ENCODE results near the gene XIRP2. TPM values are rescaled to one million over a fixed set of nuclear protein-coding genes. Genes with fewer than 3 reads are reported as not detected.

Gene XIRP2
- total RNA-seq, 4 donors from 2014 or later: 266 to 3,644 (median 977) TPM

- H3K4me1 ChIP-seq: no peaks in the 10 kb centered on the region
- no peaks in the 10 kb centered on the region for H3K9me3 ChIP-seq
- H3K27ac ChIP-seq: peak overlapping the region in 2 of 4 donors; percentile 41 to 80
- no peaks in the 10 kb centered on the region for H3K27me3 ChIP-seq
- intact Hi-C loops (cut with DNase I; ENCODE audit: low total_unique reads): no loop called here
- in situ Hi-C loops (cut with MboI; ENCODE audit: low sequenced_read_pairs in 4 of 4): loop anchor here in 1 of 4 donors (25.0 kb wide), 1 partner anchor 703 kb away; no protein-coding TSS in a partner anchor
- TF ChIP-seq POLR2A (IDR thresholded peaks at IDR 0.05): no peak
- no peak for TF ChIP-seq CTCF (IDR thresholded peaks at IDR 0.05 in 4 of 5, conservative IDR thresholded peaks at IDR 0.05 in 1 of 5)
- DNase-seq (no peak), ATAC-seq (no peak)
- no peak overlapping the region for H3K4me3 ChIP-seq
- H3K36me3 ChIP-seq: peaks cover 3 to 58% of the 10 kb centered on the region in 2 donors
Observed at GRCh38 chr2:167240671-167241070, 352.4 kb downstream of the XIRP2 start.

DNA sequence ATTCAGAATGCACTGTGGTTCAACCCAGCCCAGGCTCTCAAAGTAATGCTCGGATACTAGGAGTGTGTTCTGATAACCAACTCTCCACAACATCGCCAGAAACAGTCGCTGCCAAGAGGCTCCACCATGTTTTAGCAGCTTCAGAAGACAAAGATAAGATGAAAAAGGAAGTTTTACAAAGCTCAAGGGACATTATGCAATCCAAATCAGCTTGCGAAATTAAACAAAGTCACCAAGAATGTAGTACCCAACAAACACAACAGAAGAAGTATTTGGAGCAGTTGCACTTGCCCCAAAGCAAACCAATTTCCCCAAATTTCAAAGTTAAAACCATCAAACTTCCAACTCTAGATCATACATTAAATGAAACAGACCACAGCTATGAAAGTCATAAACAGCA, 360.9 kb downstream of the XIRP2 start:
- peaks cover 0 to 87% of the 10 kb centered on the region in 2 donors for H3K36me3 ChIP-seq
- in situ Hi-C loops (cut with MboI; ENCODE audit: low sequenced_read_pairs in 4 of 4): loop anchor here in 1 of 4 donors (25.0 kb wide), 1 partner anchor 712 kb away; no protein-coding TSS in a partner anchor

GRCh38 chr2:167253025-167253424, 364.7 kb downstream of the XIRP2 start:
- H3K36me3 ChIP-seq: peaks cover 0 to 86% of the 10 kb centered on the region in 2 donors
- ATAC-seq (no peak), DNase-seq (no peak)
- no peak overlapping the region for H3K4me3 ChIP-seq
- TF ChIP-seq POLR2A (IDR thresholded peaks at IDR 0.05): no peak
- TF ChIP-seq CTCF (IDR thresholded peaks at IDR 0.05 in 4 of 5, conservative IDR thresholded peaks at IDR 0.05 in 1 of 5): no peak
- H3K27me3 ChIP-seq: no peaks in the 10 kb centered on the region
- in situ Hi-C loops (cut with MboI; ENCODE audit: low sequenced_read_pairs in 4 of 4) (loop anchor here in 1 of 4 donors (25.0 kb wide), 1 partner anchor 859 kb away; no protein-coding TSS in a partner anchor), intact Hi-C loops (cut with DNase I; ENCODE audit: low total_unique reads) (no loop called here)
- H3K9me3 ChIP-seq: no peaks in the 10 kb centered on the region
- peak overlapping the region in 1 of 4 donors; percentile 51 for H3K27ac ChIP-seq
- no peaks in the 10 kb centered on the region for H3K4me1 ChIP-seq

More for the DNA sequence above, 360.9 kb downstream of the XIRP2 start:
- intact Hi-C loops (cut with DNase I; ENCODE audit: low total_unique reads): no loop called here
- Histone ChIP-seq H3K9me3 (no peaks in the 10 kb centered on the region), H3K27me3 (no peaks in the 10 kb centered on the region), H3K4me3 (no peak overlapping the region), H3K4me1 (no peaks in the 10 kb centered on the region), H3K27ac (peak overlapping the region in 1 of 4 donors; percentile 39)
- no peak for ATAC-seq
- DNase-seq: no peak
- TF ChIP-seq CTCF (IDR thresholded peaks at IDR 0.05 in 4 of 5, conservative IDR thresholded peaks at IDR 0.05 in 1 of 5): no peak
- TF ChIP-seq POLR2A (IDR thresholded peaks at IDR 0.05): no peak

DNA sequence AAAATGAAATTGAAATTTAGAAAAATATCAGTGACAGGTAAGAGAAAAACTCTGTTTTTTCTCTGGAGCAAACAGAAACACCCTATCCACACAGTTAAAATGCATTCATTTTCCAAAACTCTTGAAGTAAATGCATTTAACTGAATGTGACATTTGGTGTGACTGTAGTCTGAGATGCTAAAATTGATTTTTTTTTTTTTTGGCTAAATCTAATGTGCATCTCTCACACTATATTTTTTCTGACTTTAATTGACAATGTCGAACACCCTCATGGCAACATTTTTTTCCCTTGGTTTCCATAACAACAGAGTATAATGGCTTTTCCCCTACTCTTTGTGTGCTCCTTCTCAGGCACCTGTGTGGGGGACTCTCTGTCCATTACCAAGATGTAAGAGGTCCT, 366.4 kb downstream of the XIRP2 start:
- Histone ChIP-seq H3K36me3 (peaks cover 3 to 81% of the 10 kb centered on the region in 2 donors), H3K4me1 (no peaks in the 10 kb centered on the region), H3K27ac (peak overlapping the region in 1 of 4 donors; percentile 24), H3K4me3 (no peak overlapping the region), H3K27me3 (no peaks in the 10 kb centered on the region), H3K9me3 (no peaks in the 10 kb centered on the region)
- ATAC-seq: no peak
- intact Hi-C loops (cut with DNase I; ENCODE audit: low total_unique reads) (no loop called here), in situ Hi-C loops (cut with MboI; ENCODE audit: low sequenced_read_pairs in 4 of 4) (loop anchor here in 1 of 4 donors (25.0 kb wide), 1 partner anchor 858 kb away; no protein-coding TSS in a partner anchor)
- no peak for TF ChIP-seq CTCF (IDR thresholded peaks at IDR 0.05 in 4 of 5, conservative IDR thresholded peaks at IDR 0.05 in 1 of 5)
- no peak for TF ChIP-seq POLR2A (IDR thresholded peaks at IDR 0.05)
- DNase-seq: no peak
